Fibroblast of skin of left biceps (primary cell): ENCODE data around the gene XIRP2.
"Not testable (repeated sequence)": the region's sequence is repeated elsewhere in the genome, so short reads cannot be mapped to it uniquely, and the experiment has no call there.

Experiments
- DNase-seq, 2 experiments: peaks; one replicate each; pipeline ENCODE4 v3.0.0-alpha.2; 2013; ENCODE audit warnings: low read depth in 2 of 2

Gene XIRP2

GRCh38 chr2:167048829-167049228 is 160.5 kb downstream of the XIRP2 start:
- no peak for DNase-seq

GRCh38 chr2:167049659-167050058 is 161.4 kb downstream of the XIRP2 start:
- no peak for DNase-seq

- no peak for DNase-seq
These were observed 164.5 kb downstream of the XIRP2 start for GRCh38 chr2:167052825-167053224.

GRCh38 chr2:167054881-167055280 is 166.6 kb downstream of the XIRP2 start:
- DNase-seq: no peak

GRCh38 chr2:167057446-167057845 is 169.2 kb downstream of the XIRP2 start:
- no peak for DNase-seq

- no peak for DNase-seq
These were observed 170.9 kb downstream of the XIRP2 start for GRCh38 chr2:167059173-167059572.

- no peak for DNase-seq
These were observed 181.6 kb downstream of the XIRP2 start for GRCh38 chr2:167069855-167070254.

- DNase-seq: not testable (repeated sequence)
These were observed 187.4 kb downstream of the XIRP2 start for GRCh38 chr2:167075708-167076107.

- DNase-seq: not testable (repeated sequence)
These were observed 210.7 kb downstream of the XIRP2 start for GRCh38 chr2:167098931-167099330.

GRCh38 chr2:167100506-167100905 is 212.2 kb downstream of the XIRP2 start:
- DNase-seq: no peak

- DNase-seq: no peak
These were observed 214.9 kb downstream of the XIRP2 start for GRCh38 chr2:167103028-167103756.

GRCh38 chr2:167103757-167104133 is 215.5 kb downstream of the XIRP2 start:
- DNase-seq: no peak

GRCh38 chr2:167104691-167105090 is 216.4 kb downstream of the XIRP2 start:
- DNase-seq: no peak

GRCh38 chr2:167109682-167110081 is 221.4 kb downstream of the XIRP2 start:
- DNase-seq: not testable (repeated sequence)

- DNase-seq: no peak
These were observed 222.1 kb downstream of the XIRP2 start for GRCh38 chr2:167110345-167110744.

- no peak for DNase-seq
These were observed 225.7 kb downstream of the XIRP2 start for GRCh38 chr2:167114018-167114417.

- DNase-seq: no peak
These were observed 227.3 kb downstream of the XIRP2 start for GRCh38 chr2:167115541-167115940.

- DNase-seq: no peak
These were observed 234.1 kb downstream of the XIRP2 start for GRCh38 chr2:167122389-167122788.

GRCh38 chr2:167126165-167126564 is 237.9 kb downstream of the XIRP2 start:
- DNase-seq: no peak

GRCh38 chr2:167127135-167127534 is 238.9 kb downstream of the XIRP2 start:
- peak in 1 of 2 experiments; percentile 4 for DNase-seq

- DNase-seq: no peak
These were observed 239.8 kb downstream of the XIRP2 start for GRCh38 chr2:167128130-167128529.

GRCh38 chr2:167132066-167132465 is 243.8 kb downstream of the XIRP2 start:
- no peak for DNase-seq

- no peak for DNase-seq
These were observed 244.8 kb downstream of the XIRP2 start for GRCh38 chr2:167132906-167133555.
